ENCODE data around the gene OR2A12.
"Not testable (repeated sequence)": the region's sequence is repeated elsewhere in the genome, so short reads cannot be mapped to it uniquely, and the experiment has no call there.

Gene OR2A12

GRCh38 chr7:144085978-144086377 is at the start of gene OR2A12:
OR2A12 (plus strand) TSS chr7:144086278; CDS start chr7:144095108, 8,830 bp downstream.
- DNase-seq (ENCODE audit: low read depth), result no peak

GRCh38 chr7:144036302-144036885 is 49.7 kb upstream of the OR2A12 start:
- DNase-seq (ENCODE audit: low read depth), result no peak

GRCh38 chr7:144037414-144038035 is 48.6 kb upstream of the OR2A12 start:
- no peak for DNase-seq (ENCODE audit: low read depth)

GRCh38 chr7:144038887-144039286 is 47.2 kb upstream of the OR2A12 start:
- no peak for DNase-seq (ENCODE audit: low read depth)

GRCh38 chr7:144048648-144049047 is 37.4 kb upstream of the OR2A12 start, which contains the start of gene OR2A5:
OR2A5 (plus strand) TSS chr7:144048948; CDS start chr7:144050402, 1,454 bp downstream.
- DNase-seq (ENCODE audit: low read depth), result no peak

GRCh38 chr7:144049491-144049890 is 36.6 kb upstream of the OR2A12 start:
- DNase-seq (ENCODE audit: low read depth), result no peak

GRCh38 chr7:144050093-144050492 is 36.0 kb upstream of the OR2A12 start:
- DNase-seq (ENCODE audit: low read depth), result no peak

GRCh38 chr7:144050884-144051283 is 35.2 kb upstream of the OR2A12 start:
- not testable (repeated sequence) for DNase-seq (ENCODE audit: low read depth)

- no peak for DNase-seq (ENCODE audit: low read depth)
These were observed 28.1 kb upstream of the OR2A12 start for GRCh38 chr7:144057954-144058353.

GRCh38 chr7:144063710-144064109 is 22.4 kb upstream of the OR2A12 start:
- no peak for DNase-seq (ENCODE audit: low read depth)

GRCh38 chr7:144069511-144069910 is 16.6 kb upstream of the OR2A12 start, which contains the start of gene OR2A25:
OR2A25 (plus strand) TSS chr7:144069811; CDS start chr7:144074220, 4,409 bp downstream.
- DNase-seq (ENCODE audit: low read depth), result no peak

- no peak for DNase-seq (ENCODE audit: low read depth)
These were observed 16.1 kb upstream of the OR2A12 start for GRCh38 chr7:144069953-144070352.

- no peak for DNase-seq (ENCODE audit: low read depth)
These were observed 11.7 kb upstream of the OR2A12 start for GRCh38 chr7:144074374-144074773.

GRCh38 chr7:144086730-144087129 is 652 bp downstream of the OR2A12 start:
- no peak for DNase-seq (ENCODE audit: low read depth)

GRCh38 chr7:144087230-144087629 is 1.2 kb downstream of the OR2A12 start:
- no peak for DNase-seq (ENCODE audit: low read depth)

GRCh38 chr7:144090667-144091066 is 4.6 kb downstream of the OR2A12 start:
- no peak for DNase-seq (ENCODE audit: low read depth)

- DNase-seq (ENCODE audit: low read depth), result no peak
These were observed 12.7 kb downstream of the OR2A12 start for GRCh38 chr7:144098776-144099175.

GRCh38 chr7:144100607-144101006 is 14.5 kb downstream of the OR2A12 start:
- DNase-seq (ENCODE audit: low read depth), result no peak

- DNase-seq (ENCODE audit: low read depth), result no peak
These were observed 16.0 kb downstream of the OR2A12 start for GRCh38 chr7:144102041-144102440.

GRCh38 chr7:144105211-144105610 is 19.1 kb downstream of the OR2A12 start:
- DNase-seq (ENCODE audit: low read depth), result no peak

GRCh38 chr7:144109283-144109682 is 23.2 kb downstream of the OR2A12 start, which contains the start of gene OR2A2:
OR2A2 (plus strand) TSS chr7:144109583; CDS start chr7:144109583, 0 bp downstream.
- no peak for DNase-seq (ENCODE audit: low read depth)

- DNase-seq (ENCODE audit: low read depth), result no peak
These were observed 24.2 kb downstream of the OR2A12 start for GRCh38 chr7:144110272-144110671.

GRCh38 chr7:144113651-144114050 is 27.6 kb downstream of the OR2A12 start:
- no peak for DNase-seq (ENCODE audit: low read depth)

- DNase-seq (ENCODE audit: low read depth), result no peak
These were observed 32.3 kb downstream of the OR2A12 start for GRCh38 chr7:144118341-144118740.

All from fibroblast of the conjunctiva (primary cell).